Measurements from ENCODE around the gene ERI3. TPM values are rescaled to one million over a fixed set of nuclear protein-coding genes. Genes with fewer than 3 reads are reported as not detected.

The ERI3 gene
- polyA plus RNA-seq, 2 of the 4 experiments (the other 2 are of a cell fraction), result 43.4 to 44.7 TPM

- no peak for TF ChIP-seq PBX3 (IDR thresholded peaks at IDR 0.05)
- TF ChIP-seq RAD21 (conservative IDR thresholded peaks at IDR 0.05 in 1 of 2, IDR thresholded peaks at IDR 0.05 in 1 of 2), result no peak
- no peak for TF ChIP-seq ATOH8 (CRISPR knock-in tag; IDR thresholded peaks at IDR 0.05; ENCODE audit: low read depth)
- TF ChIP-seq EHMT2 (IDR thresholded peaks at IDR 0.05; ENCODE audit: low read depth), result no peak
Observed at GRCh38 chr1:44239961-44240371, 115.1 kb downstream of the ERI3 start (continued).

GRCh38 chr1:44239331-44239960 lies 115.6 kb downstream of the ERI3 start:
- ChIA-PET CTCF (interaction anchor here (0.7 to 1.0 kb wide), 3 partner anchors 12 to 78 kb away, joined by 3 read pairs; no protein-coding TSS in a partner anchor), POLR2A (no interaction called here)

GRCh38 chr1:44238660-44239059 lies 116.4 kb downstream of the ERI3 start:
- Histone ChIP-seq H3K4me1 (no peaks in the 10 kb centered on the region), H3K4me2 (no peak overlapping the region), H3K4me3 (no peak overlapping the region), H3K27ac (no peak overlapping the region), H3K9me3 (no peaks in the 10 kb centered on the region)
- TF ChIP-seq ZNF302 (CRISPR knock-in tag; IDR thresholded peaks at IDR 0.05) (no peak), POLR2AphosphoS2 (conservative IDR thresholded peaks at IDR 0.05; ENCODE audit: low read length) (no peak), RARB (CRISPR knock-in tag; IDR thresholded peaks at IDR 0.05) (no peak), ZC3H11A (IDR thresholded peaks at IDR 0.05) (no peak), HOXB5 (CRISPR knock-in tag; IDR thresholded peaks at IDR 0.05) (no peak), SMC3 (IDR thresholded peaks at IDR 0.05) (no peak), ATOH8 (CRISPR knock-in tag; IDR thresholded peaks at IDR 0.05; ENCODE audit: low read depth) (no peak), NFE2L2 (conservative IDR thresholded peaks at IDR 0.05; ENCODE audit: low read length) (no peak), CTCF (IDR thresholded peaks at IDR 0.05) (no peak), EP300 (IDR thresholded peaks at IDR 0.05) (no peak), NR3C1 (IDR thresholded peaks at IDR 0.05) (no peak), ELK1 (IDR thresholded peaks at IDR 0.05; ENCODE audit: low read depth, low read length) (no peak)
- POLR2A ChIA-PET, result no interaction called here
- ATAC-seq, result no peak
- DNase-seq (ENCODE audit: low read depth in 1 of 2, low spot score in 1 of 2), result no peak
- FAIRE-seq, result no peak
- 97% methylated on average over 4 of the region's 4 CpGs for WGBS (ENCODE audit: missing lambda C conversion rate)
- CTCF ChIA-PET, result interaction anchor here (1.0 to 1.6 kb wide), 3 partner anchors 9 to 75 kb away, joined by 3 to 5 read pairs (median 4); no protein-coding TSS in a partner anchor

More at GRCh38 chr1:44239331-44239960, 115.6 kb downstream of the ERI3 start:
- DNase-seq (ENCODE audit: low read depth in 1 of 2, low spot score in 1 of 2), result no peak
- H3K4me3 ChIP-seq, result no peak overlapping the region
- peak in 1 of 2 experiments; percentile 33; a peak in 3 of 6 replicates for ATAC-seq
- no peak overlapping the region; a peak in 1 of 6 replicates for H3K27ac ChIP-seq
- H3K9me3 ChIP-seq, result no peaks in the 10 kb centered on the region
- no peak overlapping the region for H3K4me2 ChIP-seq
- 65% methylated on average over 3 of the region's 8 CpGs for WGBS (ENCODE audit: missing lambda C conversion rate)
- H3K4me1 ChIP-seq, result no peaks in the 10 kb centered on the region
- no peak for TF ChIP-seq EHMT2 (IDR thresholded peaks at IDR 0.05; ENCODE audit: low read depth)
- TF ChIP-seq ZNF302 (CRISPR knock-in tag; IDR thresholded peaks at IDR 0.05), result no peak
- no peak for TF ChIP-seq JUNB (IDR thresholded peaks at IDR 0.05)
- TF ChIP-seq JUN (IDR thresholded peaks at IDR 0.05), result no peak
- TF ChIP-seq RCOR1 (IDR thresholded peaks at IDR 0.05; ENCODE audit: low read depth, low read length), result no peak
- TF ChIP-seq FOSB (CRISPR knock-in tag; IDR thresholded peaks at IDR 0.05), result no peak
- TF ChIP-seq ZFP36 (IDR thresholded peaks at IDR 0.05; ENCODE audit: borderline replicate concordance, partially characterized antibody), result no peak
- no peak for TF ChIP-seq ZSCAN20 (CRISPR knock-in tag; IDR thresholded peaks at IDR 0.05)
- TF ChIP-seq CEBPB (IDR thresholded peaks at IDR 0.05), result no peak
- TF ChIP-seq TP53 (CRISPR knock-in tag; IDR thresholded peaks at IDR 0.05), result no peak
- no peak for TF ChIP-seq E2F6 (IDR thresholded peaks at IDR 0.05; ENCODE audit: borderline replicate concordance, low read depth)
- no peak for TF ChIP-seq HOXB5 (CRISPR knock-in tag; IDR thresholded peaks at IDR 0.05)
- no peak for FAIRE-seq
